ENCODE results near the gene ITGAD. TPM values are rescaled to one million over a fixed set of nuclear protein-coding genes. Genes with fewer than 3 reads are reported as not detected.

Gene ITGAD
- total and polyA plus RNA-seq, 2 experiments from 2014 or later = not detected

DNA sequence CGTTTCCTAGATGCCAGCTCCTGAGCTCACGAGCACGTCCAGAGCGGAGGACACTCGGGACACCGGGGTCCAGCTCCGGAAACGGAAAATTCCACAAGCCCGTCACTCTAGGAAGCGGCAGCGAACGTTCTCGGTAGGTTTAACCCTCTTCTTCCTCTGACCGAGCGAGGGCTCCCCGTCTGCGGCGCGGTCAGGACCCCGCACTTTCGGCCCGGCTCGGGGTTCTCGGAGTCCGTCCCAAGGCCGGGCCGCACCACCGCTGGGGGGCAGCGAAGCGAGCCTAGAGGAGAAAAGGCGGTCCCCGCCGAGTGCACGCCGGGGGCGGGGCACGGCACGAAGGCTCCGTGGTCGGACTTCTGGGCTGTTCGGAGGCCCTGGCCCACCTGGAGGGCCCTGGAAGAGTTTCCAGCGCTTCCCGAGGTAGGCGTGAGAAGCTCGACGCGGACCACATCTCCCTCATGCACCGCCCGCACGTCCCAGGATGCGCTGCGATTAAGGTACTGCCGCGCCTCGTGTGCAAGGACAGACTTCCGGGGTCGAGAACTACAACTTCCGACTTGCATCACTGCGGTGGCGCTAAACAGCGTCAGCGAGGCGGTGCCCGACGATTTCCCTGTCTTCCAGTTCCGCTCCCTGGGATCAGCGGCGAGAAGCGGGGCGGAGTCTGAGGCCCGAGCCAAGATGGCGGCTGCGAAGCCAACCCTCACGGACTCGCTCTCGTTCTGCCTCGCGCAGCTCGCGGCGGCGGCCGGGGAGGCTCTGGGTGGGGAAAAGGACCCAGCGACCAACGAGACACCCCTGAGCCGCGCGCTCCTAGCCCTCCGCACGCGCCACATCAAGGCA, 65.9 kb downstream of the ITGAD start, which contains the start of gene ARMC5:
Gene ARMC5, plus strand, starts transcription at position 658 of the 843 bp plus-strand sequence. Its CDS starts 24 bp downstream, at position 682.
- Histone ChIP-seq H3K79me2 (replicated peaks; ENCODE audit: insufficient read depth) (peaks cover 26% of the 10 kb centered on the region), H3K27ac (ENCODE audit: low read depth) (peak within 1 kb of the TSS; percentile 93), H3K9me2 (ENCODE audit: insufficient read depth) (no peaks in the 10 kb centered on the region), H2AFZ (peak within 1 kb of the TSS; percentile 70), H3K4me3 (peak within 1 kb of the TSS; percentile 91), H3K27me3 (ENCODE audit: insufficient read depth) (no peaks in the 10 kb centered on the region), H3K4me2 (peak within 1 kb of the TSS; percentile 99), H3K36me3 (ENCODE audit: insufficient read depth) (no peaks in the 10 kb centered on the region), H3F3A (replicated peaks; ENCODE audit: low read depth) (peaks cover 4% of the 10 kb centered on the region; the same call in 1 of the 2 replicates), H3K4me1 (ENCODE audit: insufficient read depth) (peaks cover 21% of the 10 kb centered on the region; the same call in 1 of the 2 replicates), H4K20me1 (replicated peaks; ENCODE audit: insufficient read depth) (peaks cover 19% of the 10 kb centered on the region)
- TF ChIP-seq, protein P1, sequence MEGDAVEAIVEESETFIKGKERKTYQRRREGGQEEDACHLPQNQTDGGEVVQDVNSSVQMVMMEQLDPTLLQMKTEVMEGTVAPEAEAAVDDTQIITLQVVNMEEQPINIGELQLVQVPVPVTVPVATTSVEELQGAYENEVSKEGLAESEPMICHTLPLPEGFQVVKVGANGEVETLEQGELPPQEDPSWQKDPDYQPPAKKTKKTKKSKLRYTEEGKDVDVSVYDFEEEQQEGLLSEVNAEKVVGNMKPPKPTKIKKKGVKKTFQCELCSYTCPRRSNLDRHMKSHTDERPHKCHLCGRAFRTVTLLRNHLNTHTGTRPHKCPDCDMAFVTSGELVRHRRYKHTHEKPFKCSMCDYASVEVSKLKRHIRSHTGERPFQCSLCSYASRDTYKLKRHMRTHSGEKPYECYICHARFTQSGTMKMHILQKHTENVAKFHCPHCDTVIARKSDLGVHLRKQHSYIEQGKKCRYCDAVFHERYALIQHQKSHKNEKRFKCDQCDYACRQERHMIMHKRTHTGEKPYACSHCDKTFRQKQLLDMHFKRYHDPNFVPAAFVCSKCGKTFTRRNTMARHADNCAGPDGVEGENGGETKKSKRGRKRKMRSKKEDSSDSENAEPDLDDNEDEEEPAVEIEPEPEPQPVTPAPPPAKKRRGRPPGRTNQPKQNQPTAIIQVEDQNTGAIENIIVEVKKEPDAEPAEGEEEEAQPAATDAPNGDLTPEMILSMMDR (conservative IDR thresholded peaks at IDR 0.05; ENCODE audit: low read depth in 2 of 2) = peak; percentile 40 to 50; a peak in 3 of 4 replicates
- TF ChIP-seq, protein P2, sequence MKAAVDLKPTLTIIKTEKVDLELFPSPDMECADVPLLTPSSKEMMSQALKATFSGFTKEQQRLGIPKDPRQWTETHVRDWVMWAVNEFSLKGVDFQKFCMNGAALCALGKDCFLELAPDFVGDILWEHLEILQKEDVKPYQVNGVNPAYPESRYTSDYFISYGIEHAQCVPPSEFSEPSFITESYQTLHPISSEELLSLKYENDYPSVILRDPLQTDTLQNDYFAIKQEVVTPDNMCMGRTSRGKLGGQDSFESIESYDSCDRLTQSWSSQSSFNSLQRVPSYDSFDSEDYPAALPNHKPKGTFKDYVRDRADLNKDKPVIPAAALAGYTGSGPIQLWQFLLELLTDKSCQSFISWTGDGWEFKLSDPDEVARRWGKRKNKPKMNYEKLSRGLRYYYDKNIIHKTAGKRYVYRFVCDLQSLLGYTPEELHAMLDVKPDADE (IDR thresholded peaks at IDR 0.05) = peak; percentile 90
- no peak for TF ChIP-seq JUNB (IDR thresholded peaks at IDR 0.05; ENCODE audit: unreplicated experiment)
- peak; percentile 53 for TF ChIP-seq POLR2AphosphoS5 (IDR thresholded peaks at IDR 0.05; ENCODE audit: low read depth)
- peak; percentile 92 for TF ChIP-seq CREB1 (CRISPR knock-in tag; IDR thresholded peaks at IDR 0.05; ENCODE audit: low read depth)
- TF ChIP-seq ZNF114 (CRISPR knock-in tag; IDR thresholded peaks at IDR 0.05) = no peak
- TF ChIP-seq ZNF331 (CRISPR knock-in tag; IDR thresholded peaks at IDR 0.05; ENCODE audit: low read depth) = no peak
- no peak for TF ChIP-seq NANOG (IDR thresholded peaks at IDR 0.05; ENCODE audit: borderline replicate concordance)
- H3K4me3 Mint-ChIP-seq = peak within 1 kb of the TSS; percentile 89
- H3K27ac Mint-ChIP-seq = peak within 1 kb of the TSS; percentile 97
- H3K9me3 Mint-ChIP-seq = peaks cover 4% of the 10 kb centered on the region; the same call in 2 of the 3 replicates
- ATAC-seq = peak; percentile 75
- peaks cover 22% of the 10 kb centered on the region for H3K4me1 Mint-ChIP-seq
- DNase-seq (ENCODE audit: low spot score) = peak; percentile 99
- peaks cover 5% of the 10 kb centered on the region for H3K27me3 Mint-ChIP-seq (ENCODE audit: insufficient read depth, low read depth, poor library complexity)
- H3K36me3 Mint-ChIP-seq (ENCODE audit: low read depth) = peaks cover 33% of the 10 kb centered on the region; the same call in 2 of the 3 replicates

DNA sequence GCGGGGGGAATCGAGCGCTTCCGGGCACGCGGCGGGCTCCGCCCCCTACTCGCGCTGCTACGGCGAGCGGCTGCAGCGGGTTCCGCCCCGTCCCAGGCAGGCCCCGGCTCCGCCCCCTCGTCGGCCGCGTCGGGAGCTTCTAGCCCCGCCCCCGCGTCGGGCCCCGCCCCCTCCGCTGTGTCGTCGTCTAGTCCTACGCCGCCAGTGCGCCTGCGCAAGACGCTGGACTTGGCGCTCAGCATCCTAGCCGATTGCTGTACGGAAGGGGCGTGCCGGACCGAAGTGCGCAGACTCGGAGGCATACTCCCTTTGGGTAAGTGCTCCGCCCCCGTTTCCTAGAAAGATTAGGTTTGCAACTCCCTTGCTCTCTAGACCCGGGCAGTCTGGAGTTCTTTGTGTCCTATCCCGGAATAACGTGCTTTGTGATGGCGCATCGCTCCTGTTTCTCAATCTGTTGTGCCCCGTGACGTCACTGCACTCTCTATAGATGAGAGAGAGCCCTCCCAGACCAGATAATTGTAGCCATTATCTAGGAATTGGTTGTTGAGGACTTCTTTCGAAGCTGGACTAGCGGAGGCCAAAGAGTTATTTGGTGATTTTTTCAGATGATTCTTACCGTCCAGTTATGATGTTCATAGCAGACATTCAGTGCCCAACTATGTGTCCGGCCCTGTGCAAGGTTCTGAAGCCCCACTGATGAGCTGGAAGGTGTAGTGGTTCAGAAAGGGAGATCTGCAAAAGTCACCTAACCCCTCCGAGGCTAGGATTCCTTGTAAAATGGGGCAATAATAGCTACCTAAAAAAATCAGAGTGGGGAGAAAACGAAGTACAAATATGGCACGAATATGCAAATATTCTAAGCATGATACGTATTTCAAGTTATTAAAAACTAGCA, 66.8 kb downstream of the ITGAD start:
- Mint-ChIP-seq H3K27ac (peak overlapping the region; percentile 97), H3K4me1 (peaks cover 17% of the 10 kb centered on the region), H3K9me3 (peaks cover 4% of the 10 kb centered on the region; the same call in 2 of the 3 replicates), H3K27me3 (ENCODE audit: insufficient read depth, low read depth, poor library complexity) (peaks cover 5% of the 10 kb centered on the region), H3K4me3 (peak overlapping the region; percentile 89), H3K36me3 (ENCODE audit: low read depth) (peaks cover 35% of the 10 kb centered on the region)
- no peaks in the 10 kb centered on the region for H3K36me3 ChIP-seq (ENCODE audit: insufficient read depth)
- H2AFZ ChIP-seq = peak overlapping the region; percentile 70; the same call in 1 of the 2 replicates
- H3K9me2 ChIP-seq (ENCODE audit: insufficient read depth) = no peaks in the 10 kb centered on the region
- H3K79me2 ChIP-seq (replicated peaks; ENCODE audit: insufficient read depth) = peaks cover 26% of the 10 kb centered on the region
- H3K4me1 ChIP-seq (ENCODE audit: insufficient read depth) = peaks cover 16% of the 10 kb centered on the region; the same call in 1 of the 2 replicates
- H4K20me1 ChIP-seq (replicated peaks; ENCODE audit: insufficient read depth) = peaks cover 15% of the 10 kb centered on the region
- no peaks in the 10 kb centered on the region for H3K27me3 ChIP-seq (ENCODE audit: insufficient read depth)
- peak overlapping the region; percentile 93 for H3K27ac ChIP-seq (ENCODE audit: low read depth)
- peak; percentile 99 for DNase-seq (ENCODE audit: low spot score)
- peak overlapping the region; percentile 99 for H3K4me2 ChIP-seq
- H3K4me3 ChIP-seq = peak overlapping the region; percentile 91
- ATAC-seq = peak; percentile 69
- peaks cover 4% of the 10 kb centered on the region; the same call in 1 of the 2 replicates for H3F3A ChIP-seq (replicated peaks; ENCODE audit: low read depth)
- peak; percentile 90 for TF ChIP-seq CREB1 (CRISPR knock-in tag; IDR thresholded peaks at IDR 0.05; ENCODE audit: low read depth)
- TF ChIP-seq, protein P1 (conservative IDR thresholded peaks at IDR 0.05; ENCODE audit: low read depth in 2 of 2) = no peak

Measured in GM23338 (cell line).